SJSA1 (cell line): ENCODE results near the gene JARID2. TPM values are rescaled to one million over a fixed set of nuclear protein-coding genes. Genes with fewer than 3 reads are reported as not detected.

Experiments used
- DNase-seq, 2 experiments: peaks; one replicate each; pipeline ENCODE4 v3.0.0-alpha.2; 2015 to 2020; ENCODE audit warnings: low spot score in 2 of 2, low read depth in 1 of 2
- H3K27ac ChIP-seq: fragments of 250-450 bp; sonication (Bioruptor Pico); 2 replicates; pipeline ENCODE4 v1.5.1; 2020; ENCODE audit warnings: mild to moderate bottlenecking, moderate library complexity
- H3K27me3 ChIP-seq: fragments of 250-450 bp; sonication (Bioruptor Pico); replicated peaks from 2 replicates; pipeline ENCODE4 v1.5.1; 2020; ENCODE audit warnings: mild to moderate bottlenecking, moderate library complexity
- H3K36me3 ChIP-seq: fragments of 250-450 bp; sonication (Bioruptor Pico); 2 replicates; pipeline ENCODE4 v1.5.1; 2020; ENCODE audit warnings: mild to moderate bottlenecking
- H3K4me1 ChIP-seq: fragments of 250-450 bp; sonication (Bioruptor Pico); replicated peaks from 2 replicates; pipeline ENCODE4 v1.6.1; 2021; ENCODE audit warnings: mild to moderate bottlenecking
- H3K4me3 ChIP-seq: fragments of 250-450 bp; sonication (Bioruptor Pico); 2 replicates; pipeline ENCODE4 v1.5.1; 2020; ENCODE audit warnings: mild to moderate bottlenecking
- H3K9me3 ChIP-seq: fragments of 250-450 bp; sonication (Bioruptor Pico); replicated peaks from 2 replicates; pipeline ENCODE4 v1.5.1; 2020; ENCODE audit warnings: mild to moderate bottlenecking
- total RNA-seq: library from RNA; depleted of rRNA; stranded (reverse); fragments of >200 nt; shearing (Covaris generic); gene quantifications from 2 replicates; pipeline ENCODE4 v1.2.3, GENCODE V29; 2014; rRNA removed

The JARID2 gene
- total RNA-seq = 5.1 and 7.0 TPM in 2 replicates

DNA sequence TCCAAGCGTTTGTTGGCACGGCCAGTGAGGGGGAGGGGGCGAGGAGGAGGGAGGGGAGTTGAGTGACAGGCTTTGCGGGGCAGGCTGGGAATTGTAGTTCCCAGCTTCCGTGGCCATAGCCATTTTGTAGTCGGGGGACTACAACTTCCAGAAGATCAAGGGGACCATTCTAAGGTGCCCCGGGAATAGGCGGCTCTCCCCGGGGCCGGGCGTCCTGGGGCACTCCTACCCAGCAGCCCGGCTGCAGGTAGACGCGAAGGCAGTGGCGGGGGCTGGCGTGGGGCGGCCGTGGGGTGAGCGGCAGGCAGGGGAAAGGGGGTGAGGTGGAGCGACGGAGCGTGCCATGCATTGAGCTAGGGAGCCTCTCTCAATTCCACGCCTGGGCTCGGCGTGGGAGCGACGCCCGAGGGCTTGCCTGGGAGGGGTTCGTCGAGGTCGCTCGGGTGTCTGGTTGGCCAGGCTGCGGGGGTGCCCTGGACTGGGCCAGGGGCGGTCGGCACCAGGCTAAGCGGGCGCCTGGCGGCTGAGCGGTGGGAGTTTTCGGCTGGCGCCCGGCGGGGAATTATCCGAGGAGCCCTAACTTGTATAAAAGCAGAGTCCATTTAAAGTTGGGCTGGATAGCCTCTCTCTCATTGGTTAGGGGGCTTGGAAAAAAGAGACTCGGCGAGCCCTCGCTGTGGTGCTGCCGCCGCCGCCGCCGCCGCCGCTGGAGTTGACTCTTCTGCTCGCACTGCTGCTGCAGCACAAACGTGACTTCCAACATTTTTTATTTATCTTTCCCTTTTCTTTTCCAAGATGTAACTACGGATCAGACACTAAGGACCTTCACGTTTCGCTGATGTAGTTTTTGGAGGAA lies at the start of gene JARID2:
Gene JARID2, plus strand, starts transcription at position 709 of the 856 bp plus-strand sequence. CDS start 471 bp downstream, outside the sequence.
- Histone ChIP-seq H3K27ac (peak within 1 kb of the TSS; percentile 81), H3K27me3 (no peaks in the 10 kb centered on the region), H3K9me3 (0 out of 2 replicates have a peak, but pooled peaks cover 3% of the 10 kb centered on the region), H3K4me1 (peaks cover 24% of the 10 kb centered on the region), H3K4me3 (peak within 1 kb of the TSS; percentile 81), H3K36me3 (peaks cover 3% of the 10 kb centered on the region; the same call in 1 of the 2 replicates)
- DNase-seq = peak; percentile 94 to 99

DNA sequence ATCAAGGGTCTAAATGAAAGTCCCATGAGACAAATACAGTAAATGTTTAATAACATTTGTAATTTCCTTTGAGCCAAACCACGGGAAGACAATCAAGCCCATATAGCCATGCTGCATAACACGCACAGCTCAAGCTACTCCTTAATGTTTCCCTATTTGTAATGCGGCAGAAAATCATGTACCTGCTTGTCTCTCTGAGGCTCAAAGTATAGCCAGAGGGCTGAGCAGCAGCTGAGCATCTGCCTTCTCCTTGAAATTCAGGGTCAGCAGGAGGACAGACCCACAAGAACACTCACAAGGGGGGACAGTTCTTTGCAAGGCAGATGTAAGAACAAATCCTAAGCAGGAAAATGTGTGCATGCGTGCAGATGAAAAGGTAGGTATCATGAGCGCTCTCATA lies 45.8 kb upstream of the JARID2 start:
- no peak for DNase-seq
- H3K9me3 ChIP-seq = no peaks in the 10 kb centered on the region
- H3K36me3 ChIP-seq = no peaks in the 10 kb centered on the region
- H3K4me1 ChIP-seq = no peaks in the 10 kb centered on the region
- H3K4me3 ChIP-seq = no peak overlapping the region
- no peaks in the 10 kb centered on the region for H3K27me3 ChIP-seq
- no peak overlapping the region for H3K27ac ChIP-seq

DNA sequence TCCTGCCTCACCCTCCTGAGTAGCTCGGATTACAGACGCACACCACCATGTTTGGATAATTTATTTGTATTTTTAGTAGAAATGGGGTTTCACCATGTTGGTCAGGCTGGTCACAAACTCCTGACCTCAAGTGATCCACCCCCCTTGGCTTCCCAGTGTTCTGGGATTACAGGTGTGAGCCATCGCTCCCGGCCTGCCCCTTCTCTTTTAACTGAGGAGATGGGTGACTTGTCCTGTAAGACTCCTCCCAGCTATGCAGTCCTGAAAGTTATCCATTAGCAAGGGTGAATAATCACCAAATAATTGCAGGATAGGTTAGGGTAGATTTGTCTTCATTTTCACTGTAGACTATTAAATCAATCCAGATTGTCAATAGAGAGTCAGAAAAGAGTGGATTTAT lies 40.5 kb upstream of the JARID2 start:
- Histone ChIP-seq H3K4me3 (no peak overlapping the region), H3K27ac (no peak overlapping the region), H3K36me3 (no peaks in the 10 kb centered on the region), H3K4me1 (no peaks in the 10 kb centered on the region), H3K27me3 (no peaks in the 10 kb centered on the region), H3K9me3 (no peaks in the 10 kb centered on the region; the same call in 1 of the 2 replicates)
- no peak for DNase-seq

DNA sequence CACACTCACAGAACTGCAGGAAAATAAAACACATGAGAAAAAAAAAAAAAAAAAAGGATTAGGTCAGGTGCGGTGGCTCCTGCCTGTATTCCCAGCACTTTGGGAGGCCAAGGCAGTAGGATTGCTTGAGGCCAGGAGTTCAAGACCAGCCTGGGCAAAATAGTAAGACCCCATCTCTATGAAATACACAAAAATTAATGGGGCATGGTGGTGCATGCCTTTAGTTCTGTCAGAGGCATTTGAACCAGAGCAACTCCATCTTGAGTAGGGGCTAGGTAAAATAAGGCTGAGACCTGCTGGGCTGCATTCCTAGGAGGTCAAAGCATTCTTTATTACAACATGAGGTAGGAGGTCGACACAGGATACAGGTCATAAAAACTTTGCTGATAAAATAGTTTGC lies 39.0 kb upstream of the JARID2 start:
- Histone ChIP-seq H3K4me1 (no peaks in the 10 kb centered on the region), H3K36me3 (no peaks in the 10 kb centered on the region), H3K27me3 (no peaks in the 10 kb centered on the region), H3K9me3 (no peaks in the 10 kb centered on the region; the same call in 1 of the 2 replicates), H3K4me3 (no peak overlapping the region), H3K27ac (no peak overlapping the region)
- DNase-seq = no peak

DNA sequence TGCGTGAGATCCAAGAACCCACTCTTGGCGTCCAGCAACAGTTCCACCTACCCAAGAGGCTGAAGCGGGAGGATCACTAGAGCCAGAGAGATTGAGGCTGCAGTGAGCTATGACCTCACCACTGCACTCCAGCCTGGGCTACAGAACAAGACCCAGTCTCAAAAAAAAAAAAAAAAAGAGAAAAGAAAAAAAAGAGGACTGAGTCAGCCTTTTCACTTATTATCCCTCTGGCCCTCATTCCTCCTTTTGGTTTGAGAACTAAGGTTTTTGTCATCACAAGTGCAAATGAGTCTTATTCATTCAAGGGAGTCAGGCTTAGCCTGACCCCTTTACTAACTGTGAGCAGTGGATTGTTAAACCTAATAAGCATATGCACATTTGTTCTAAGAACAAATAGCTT lies 37.9 kb upstream of the JARID2 start:
- Histone ChIP-seq H3K4me1 (no peaks in the 10 kb centered on the region), H3K4me3 (no peak overlapping the region), H3K9me3 (no peaks in the 10 kb centered on the region; the same call in 1 of the 2 replicates), H3K27me3 (no peaks in the 10 kb centered on the region), H3K36me3 (no peaks in the 10 kb centered on the region), H3K27ac (no peak overlapping the region)
- no peak for DNase-seq

DNA sequence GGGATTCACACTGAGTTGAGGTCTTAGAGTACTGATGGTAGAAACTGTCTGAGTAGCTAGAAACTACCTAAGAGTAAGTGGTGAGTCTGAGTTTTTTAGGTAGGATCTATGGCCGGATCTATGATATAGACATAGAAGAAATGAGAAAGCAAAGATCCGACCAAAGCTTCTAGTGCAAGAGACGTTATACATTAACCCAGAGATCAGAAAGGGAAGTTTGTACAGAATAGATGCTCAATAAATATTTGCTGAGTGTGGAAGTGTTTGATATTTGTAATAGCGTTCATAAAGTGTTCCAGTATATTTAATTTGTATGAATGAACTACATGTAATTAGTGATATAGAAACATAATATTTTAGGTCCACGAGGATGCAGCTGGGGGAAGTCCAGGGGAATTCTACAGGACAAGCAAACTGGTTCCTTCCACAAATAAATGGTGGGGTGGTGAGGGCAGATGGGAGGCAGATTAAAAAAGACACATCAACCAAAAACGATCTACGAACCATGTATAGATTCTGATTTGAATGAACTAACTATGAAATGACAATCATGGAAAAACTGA lies 31.9 kb upstream of the JARID2 start:
- Histone ChIP-seq H3K4me1 (no peaks in the 10 kb centered on the region), H3K27me3 (no peaks in the 10 kb centered on the region), H3K4me3 (no peak overlapping the region), H3K9me3 (no peaks in the 10 kb centered on the region; the same call in 1 of the 2 replicates), H3K27ac (no peak overlapping the region), H3K36me3 (no peaks in the 10 kb centered on the region)
- DNase-seq = no peak

DNA sequence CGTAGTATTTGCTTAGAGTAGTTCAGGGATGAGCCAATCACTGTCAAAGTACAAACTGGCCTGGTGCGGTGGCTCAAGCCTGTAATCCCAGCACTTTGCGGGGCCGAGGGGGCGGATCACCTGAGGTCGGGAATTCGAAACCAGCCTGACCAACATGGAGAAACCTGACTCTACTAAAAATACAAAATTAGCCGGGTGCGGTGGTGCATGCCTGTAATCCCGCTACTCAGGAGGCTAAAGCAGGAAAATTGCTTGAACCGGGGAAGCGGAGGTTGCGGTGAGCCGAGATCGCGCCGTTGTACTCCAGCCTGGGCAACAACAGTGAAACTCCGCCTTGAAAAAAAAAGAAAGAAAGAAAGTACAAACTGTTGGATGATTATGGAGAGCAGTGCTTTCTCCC lies 27.5 kb upstream of the JARID2 start:
- DNase-seq = no peak
- H3K36me3 ChIP-seq = no peaks in the 10 kb centered on the region
- no peak overlapping the region for H3K27ac ChIP-seq
- no peaks in the 10 kb centered on the region for H3K27me3 ChIP-seq
- no peak overlapping the region for H3K4me3 ChIP-seq
- H3K4me1 ChIP-seq = no peaks in the 10 kb centered on the region
- no peaks in the 10 kb centered on the region for H3K9me3 ChIP-seq

DNA sequence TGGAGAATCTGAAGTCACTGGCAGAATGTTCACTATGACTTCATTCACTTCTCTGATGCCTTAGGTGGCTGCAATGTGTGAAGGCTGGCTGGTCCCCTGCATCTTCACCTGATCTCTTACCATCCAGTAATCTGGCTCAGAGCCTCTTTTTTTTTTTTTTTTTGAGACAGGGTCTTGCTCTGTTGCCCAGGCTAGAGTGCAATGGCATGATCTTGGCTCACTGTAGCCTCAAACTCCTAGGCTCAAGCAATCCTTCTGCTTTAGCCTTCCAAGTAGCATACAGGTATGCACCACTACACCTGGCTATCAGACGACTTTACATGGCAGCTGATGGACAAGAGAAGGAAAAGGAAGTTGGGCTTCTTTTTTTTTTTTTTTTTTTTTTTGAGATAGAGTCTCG lies 25.8 kb upstream of the JARID2 start:
- Histone ChIP-seq H3K9me3 (no peaks in the 10 kb centered on the region), H3K36me3 (no peaks in the 10 kb centered on the region), H3K4me3 (no peak overlapping the region), H3K27ac (no peak overlapping the region), H3K27me3 (no peaks in the 10 kb centered on the region), H3K4me1 (no peaks in the 10 kb centered on the region)
- DNase-seq = no peak

DNA sequence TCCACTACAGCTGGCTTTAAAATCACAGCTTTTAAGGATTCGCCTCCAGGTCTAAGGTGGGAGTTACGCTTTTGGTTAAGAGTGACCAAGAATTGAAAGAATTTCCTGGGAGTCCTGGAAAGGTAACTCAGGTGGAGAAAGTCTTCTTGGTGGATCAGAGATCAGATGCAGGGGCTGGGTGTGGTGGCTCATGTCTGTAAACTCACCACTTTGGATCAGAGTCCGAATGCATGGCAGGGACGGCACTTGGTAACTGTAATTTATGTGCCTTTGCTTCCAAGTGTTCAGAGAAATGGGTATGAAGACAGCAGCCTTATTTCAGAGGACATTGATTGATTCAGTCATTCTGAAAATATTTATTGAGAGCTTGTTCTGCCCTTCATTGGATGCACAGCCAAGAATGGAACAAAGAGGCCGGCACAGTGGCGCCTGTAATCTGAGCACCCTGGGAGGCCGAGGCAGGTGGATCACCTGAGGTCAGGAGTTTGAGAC lies 18.0 kb upstream of the JARID2 start:
- no peaks in the 10 kb centered on the region for H3K9me3 ChIP-seq
- H3K27me3 ChIP-seq = no peaks in the 10 kb centered on the region
- H3K4me1 ChIP-seq = no peaks in the 10 kb centered on the region
- H3K36me3 ChIP-seq = no peaks in the 10 kb centered on the region
- H3K4me3 ChIP-seq = no peak overlapping the region
- no peak for DNase-seq
- H3K27ac ChIP-seq = no peak overlapping the region

DNA sequence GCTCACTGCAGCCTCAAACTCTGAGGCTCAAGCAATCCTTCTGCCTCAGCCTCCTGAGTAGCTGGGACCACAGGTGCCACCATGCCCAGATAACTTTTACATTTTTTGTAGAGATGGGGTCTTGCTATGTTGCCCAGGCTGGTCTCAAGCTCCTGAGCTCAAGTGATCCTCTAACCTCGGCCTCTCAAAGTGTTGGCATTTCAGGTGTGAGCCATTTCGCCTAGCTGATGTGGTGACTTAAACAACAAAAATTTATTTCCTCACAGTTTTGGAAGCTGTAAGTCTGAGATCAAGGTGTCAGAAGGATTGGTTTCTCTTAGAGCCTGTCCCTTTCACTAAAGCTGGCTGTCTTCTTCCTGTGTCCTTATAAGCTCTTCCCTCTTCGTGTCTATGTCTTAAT lies 15.0 kb upstream of the JARID2 start:
- no peaks in the 10 kb centered on the region for H3K9me3 ChIP-seq
- no peak overlapping the region for H3K4me3 ChIP-seq
- H3K36me3 ChIP-seq = no peaks in the 10 kb centered on the region
- H3K27ac ChIP-seq = no peak overlapping the region
- H3K27me3 ChIP-seq = no peaks in the 10 kb centered on the region
- no peaks in the 10 kb centered on the region for H3K4me1 ChIP-seq
- DNase-seq = no peak

DNA sequence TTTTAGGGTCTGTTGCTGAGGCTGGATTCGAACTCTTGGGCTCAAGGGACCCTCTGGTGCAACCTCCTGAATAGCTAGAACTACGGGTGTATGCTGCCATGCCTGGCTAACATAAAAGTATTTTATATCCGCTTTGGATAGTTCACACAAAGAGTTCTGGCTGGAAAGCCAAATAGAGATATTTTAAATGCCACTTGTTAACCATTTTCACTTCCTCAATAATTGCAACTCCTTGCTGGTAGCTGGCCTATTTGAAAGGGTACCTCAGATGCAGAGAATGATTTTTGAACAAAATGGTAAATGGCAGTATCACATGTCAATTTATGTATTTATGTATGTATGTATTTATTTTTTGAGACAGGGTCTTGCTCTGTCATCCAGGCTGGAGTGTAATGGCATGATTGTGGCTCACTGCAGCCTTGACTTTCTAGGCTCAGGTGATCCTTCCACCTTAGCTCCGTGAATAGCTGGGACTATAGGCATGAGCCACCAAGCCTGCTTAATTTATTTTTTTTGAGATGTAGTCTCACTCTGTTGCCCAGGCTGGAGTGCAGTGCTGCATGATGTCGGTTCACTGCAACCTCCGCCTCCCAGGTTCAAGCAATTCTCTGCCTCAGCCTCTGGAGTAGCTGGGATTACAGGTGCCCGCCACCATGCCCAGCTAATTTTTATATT lies 12.9 kb upstream of the JARID2 start:
- Histone ChIP-seq H3K4me1 (no peaks in the 10 kb centered on the region), H3K36me3 (no peaks in the 10 kb centered on the region), H3K9me3 (no peaks in the 10 kb centered on the region), H3K27ac (no peak overlapping the region), H3K27me3 (no peaks in the 10 kb centered on the region), H3K4me3 (no peak overlapping the region)
- DNase-seq = no peak

DNA sequence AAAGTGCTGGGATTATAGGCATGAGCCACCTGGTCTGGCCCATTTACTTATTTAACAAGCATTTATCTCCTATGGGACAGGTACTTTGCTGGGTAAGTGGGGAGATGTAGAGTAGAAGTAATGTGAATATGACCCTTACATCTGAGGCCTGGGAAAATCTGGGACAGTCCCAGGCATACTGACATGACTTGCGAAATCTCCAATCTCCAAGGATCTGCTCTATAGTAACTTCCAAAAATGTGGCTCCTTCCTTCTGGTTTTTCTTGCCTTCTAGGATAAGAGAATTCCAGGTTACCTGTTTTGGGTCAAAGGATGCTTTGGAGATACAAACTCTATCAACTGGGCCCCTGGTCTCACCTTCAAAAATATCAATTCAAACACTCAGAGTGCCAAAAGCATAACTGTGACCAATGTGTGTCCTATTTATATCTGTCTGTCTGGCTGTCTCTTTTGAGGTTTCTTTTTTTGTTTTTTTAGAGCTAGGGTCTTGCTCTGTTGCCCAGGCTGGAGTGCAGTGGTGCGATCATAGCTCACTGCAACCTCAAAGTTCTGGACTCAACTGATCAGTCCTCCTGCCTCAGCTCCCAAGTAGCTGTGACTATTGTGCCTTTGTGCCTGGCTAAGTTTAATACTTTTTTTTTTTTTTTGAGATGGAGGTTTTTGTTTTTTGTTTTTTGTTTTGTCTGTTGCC lies 11.7 kb upstream of the JARID2 start:
- no peak for DNase-seq
- no peaks in the 10 kb centered on the region for H3K27me3 ChIP-seq
- H3K9me3 ChIP-seq = no peaks in the 10 kb centered on the region
- no peak overlapping the region for H3K4me3 ChIP-seq
- H3K36me3 ChIP-seq = no peaks in the 10 kb centered on the region
- no peak overlapping the region for H3K27ac ChIP-seq
- no peaks in the 10 kb centered on the region for H3K4me1 ChIP-seq

DNA sequence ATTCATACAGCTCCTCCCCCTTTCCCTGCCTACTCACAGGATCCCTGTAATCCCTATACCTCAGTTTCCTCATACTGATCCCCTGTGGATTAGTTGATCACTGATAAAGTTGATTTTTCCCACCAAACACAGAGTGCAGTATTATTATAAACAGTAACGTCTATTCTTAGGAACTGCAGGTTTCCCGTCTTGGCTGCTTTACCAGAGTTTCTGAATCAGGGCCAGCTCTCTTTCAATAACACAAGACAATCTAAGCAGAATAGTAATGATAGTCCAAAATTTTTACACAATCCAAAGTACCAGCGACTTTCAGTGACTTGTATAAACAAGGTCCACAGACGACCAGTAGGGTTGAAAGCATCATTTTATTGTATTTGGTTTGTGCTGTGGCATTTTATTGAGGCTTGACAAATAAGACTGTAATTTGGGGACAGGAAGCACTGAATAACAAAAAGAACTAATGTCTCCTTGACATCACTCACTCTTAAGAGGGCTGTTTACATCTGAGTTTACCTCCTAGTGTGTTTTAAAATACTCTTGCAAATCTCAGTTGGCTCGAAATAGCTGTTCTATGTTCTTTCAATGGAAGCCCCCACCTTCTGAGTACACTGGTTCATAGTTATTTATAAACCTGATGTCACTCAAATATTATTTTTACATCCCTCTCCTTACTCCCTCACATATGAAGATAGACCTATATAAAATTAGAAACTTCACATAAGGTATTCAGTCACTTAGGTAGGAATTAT lies 6.1 kb upstream of the JARID2 start:
- no peak overlapping the region for H3K27ac ChIP-seq
- H3K4me1 ChIP-seq = peaks cover 13% of the 10 kb centered on the region
- H3K4me3 ChIP-seq = no peak overlapping the region
- DNase-seq = no peak
- H3K9me3 ChIP-seq = 0 out of 2 replicates have a peak, but pooled peaks cover 2% of the 10 kb centered on the region
- H3K36me3 ChIP-seq = no peaks in the 10 kb centered on the region; the same call in 1 of the 2 replicates
- no peaks in the 10 kb centered on the region for H3K27me3 ChIP-seq
